Liver (tissue), 9 donors: ENCODE measurements around the gene RIN1. TPM values are rescaled to one million over a fixed set of nuclear protein-coding genes. Genes with fewer than 3 reads are reported as not detected.

Experiments used
- DNase-seq: peaks from one replicate; pipeline ENCODE4 v3.0.0-alpha.2; 2017; ENCODE audit warnings: low spot score
- H3K27ac ChIP-seq, 2 donors: one replicate each; pipeline ENCODE4 v1.7.0; 2013; ENCODE audit warnings: inconsistent platforms in 2 of 2, low read length in 2 of 2, control low read depth in 1 of 2, low read depth in 1 of 2, mild to moderate bottlenecking in 1 of 2
- H3K27me3 ChIP-seq, 4 donors: one replicate each; pipeline versions ENCODE4 v1.6.1 to v1.7.0; 2013; ENCODE audit warnings: low read length in 3 of 4, inconsistent platforms in 1 of 4, mild to moderate bottlenecking in 1 of 4, moderate library complexity in 1 of 4; ENCODE audit not compliant: control insufficient read depth in 4 of 4, insufficient read depth in 4 of 4
- H3K36me3 ChIP-seq, 4 donors: one replicate each; pipeline versions ENCODE4 v1.6.1 to v1.7.0; 2013; ENCODE audit warnings: low read length in 3 of 4, mild to moderate bottlenecking in 3 of 4, low read depth in 1 of 4, moderate library complexity in 1 of 4; ENCODE audit not compliant: control insufficient read depth in 4 of 4, insufficient read depth in 3 of 4
- H3K4me1 ChIP-seq, 4 donors: one replicate each; pipeline versions ENCODE4 v1.6.1 to v1.7.0; 2013; ENCODE audit warnings: low read length in 3 of 4, mild to moderate bottlenecking in 3 of 4, moderate library complexity in 1 of 4; ENCODE audit not compliant: control insufficient read depth in 4 of 4, insufficient read depth in 4 of 4
- H3K4me3 ChIP-seq, 3 donors: one replicate each; pipeline versions ENCODE4 v1.6.1 to v1.7.0; 2013; ENCODE audit warnings: low read length in 3 of 3, control low read depth in 1 of 3, low read depth in 1 of 3, mild to moderate bottlenecking in 1 of 3
- H3K9ac ChIP-seq, 2 donors: one replicate each; pipeline ENCODE4 v1.7.0; 2013; ENCODE audit warnings: low read length in 2 of 2, mild to moderate bottlenecking in 2 of 2, moderate library complexity in 2 of 2, control low read depth in 1 of 2, low read depth in 1 of 2
- H3K9me3 ChIP-seq, 4 donors: one replicate each; pipeline versions ENCODE4 v1.6.1 to v1.7.0; 2013; ENCODE audit warnings: low read length in 3 of 4; ENCODE audit not compliant: control insufficient read depth in 4 of 4
- EGR1 ChIP-seq, 2 donors: IDR thresholded peaks; 2 replicates each; pipeline ENCODE4 v1.6.1; 2016 to 2018; ENCODE audit warnings: antibody characterized with exemption in 2 of 2, low read depth in 2 of 2
- FOXA1 ChIP-seq: IDR thresholded peaks from 2 replicates; pipeline ENCODE4 v1.6.1; 2016; ENCODE audit warnings: antibody characterized with exemption
- FOXA2 ChIP-seq: IDR thresholded peaks from 2 replicates; pipeline ENCODE4 v1.6.1; 2016; ENCODE audit warnings: antibody characterized with exemption
- GABPA ChIP-seq, 2 donors: IDR thresholded peaks in 1 of 2; conservative IDR thresholded peaks in 1 of 2; 2 replicates each; pipeline ENCODE4 v1.6.1; 2016; ENCODE audit warnings: antibody characterized with exemption in 2 of 2, mild to moderate bottlenecking in 1 of 2, moderate library complexity in 1 of 2
- HNF4A ChIP-seq, 2 donors: conservative IDR thresholded peaks; 2 replicates each; pipeline ENCODE4 v1.6.1; 2016; ENCODE audit warnings: antibody characterized with exemption in 2 of 2, mild to moderate bottlenecking in 2 of 2
- RAD21 ChIP-seq, 2 donors: IDR thresholded peaks; 2 replicates each; pipeline ENCODE4 v1.6.1; 2016; ENCODE audit warnings: antibody characterized with exemption in 2 of 2, mild to moderate bottlenecking in 2 of 2
- RXRA ChIP-seq, 2 donors: IDR thresholded peaks; 2 replicates each; pipeline ENCODE4 v1.6.1; 2017 to 2018; ENCODE audit warnings: antibody characterized with exemption in 2 of 2, mild to moderate bottlenecking in 1 of 2
- SP1 ChIP-seq: IDR thresholded peaks from 2 replicates; pipeline ENCODE4 v1.6.1; 2018; ENCODE audit warnings: antibody characterized with exemption, mild to moderate bottlenecking
- WGBS: extraction: QIAGEN DNeasy Blood & Tissue Kit; methylation state at CpG from one replicate; pipeline ENCODE4 v1.1.7; 2013; 5-methylcytosine and 5-hydroxymethylcytosine counted together
- polyA plus RNA-seq, 2 donors: library from polyadenylated mRNA; stranded (reverse) in 1 of 2; unstranded in 1 of 2; fragments of 200-250 nt in 1 of 2; fragments of >200 nt in 1 of 2; fragmentation: Nextera tagmentation in 1 of 2; extraction: Ambion mirVana in 1 of 2; gene quantifications; one replicate each; pipeline versions ENCODE4 v1.2.1 to v1.2.3, GENCODE V29; 2013 to 2015
- total RNA-seq, 2 donors: library from RNA; depleted of rRNA; stranded (reverse); fragments of >200 nt; gene quantifications; one replicate each; pipeline ENCODE4 v1.2.3, GENCODE V29; 2014
- TF ChIP-seq, protein P1 (sequence below): IDR thresholded peaks from 2 replicates; pipeline ENCODE4 v1.6.1; 2016; ENCODE audit warnings: antibody characterized with exemption, mild to moderate bottlenecking
- TF ChIP-seq, protein P2 (sequence below): IDR thresholded peaks from 2 replicates; pipeline ENCODE4 v1.6.1; 2016; ENCODE audit warnings: antibody characterized with exemption
- TF ChIP-seq, protein P3 (sequence below): IDR thresholded peaks from 2 replicates; pipeline ENCODE4 v1.6.1; 2016; ENCODE audit warnings: antibody characterized with exemption
- TF ChIP-seq, protein P4 (sequence below): IDR thresholded peaks from 2 replicates; pipeline ENCODE4 v1.6.1; 2016; ENCODE audit warnings: antibody characterized with exemption
- TF ChIP-seq, protein P5 (sequence below): fragments of 150-350 bp; IDR thresholded peaks from 2 replicates; pipeline ENCODE4 v1.5.1; 2017; ENCODE audit warnings: improper control_type of control experiment, low read depth, low read length; ENCODE audit not compliant: missing input control
- donor health status: healthy.
- donor health status: healthy.
- donor health status: healthy.
- donor health status: healthy.
- donor health status: healthy.

Gene RIN1
- total and polyA plus RNA-seq, 4 donors = 0.11 to 1.1 (median 0.53) TPM

DNA sequence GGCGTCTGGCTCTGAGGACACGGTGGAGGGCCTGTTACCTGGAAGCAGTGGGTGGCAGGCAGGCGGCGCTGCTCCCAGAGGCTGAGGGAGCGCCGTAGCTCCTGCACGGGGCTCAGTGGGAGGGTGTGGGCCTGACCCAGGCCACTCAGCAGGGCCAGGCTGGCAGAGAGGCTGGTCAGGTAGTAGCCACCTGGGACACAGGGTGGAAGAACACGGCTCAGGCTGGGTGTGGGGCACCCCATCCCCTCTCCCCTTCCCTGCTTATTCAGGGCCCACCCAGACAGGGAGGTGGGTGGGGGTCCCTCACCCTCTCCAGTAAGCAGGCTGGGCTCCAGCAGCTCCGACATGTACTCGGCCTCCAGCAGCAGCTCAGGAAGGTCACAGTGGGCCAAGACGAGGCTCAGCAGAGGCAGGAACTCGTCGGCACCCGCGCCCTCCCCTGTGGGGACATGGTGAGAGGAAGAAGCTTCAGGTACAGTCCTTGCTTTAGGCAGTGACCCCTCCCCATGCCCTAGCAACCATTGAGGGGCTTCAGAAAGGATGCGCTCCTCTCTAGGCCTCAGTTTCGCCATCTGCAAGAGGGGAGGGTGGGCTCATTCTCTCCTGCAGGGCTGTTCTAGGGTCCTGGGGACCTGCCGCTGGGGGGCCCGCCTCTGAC, 2.9 kb downstream of the RIN1 start:
- no peaks in the 10 kb centered on the region for H3K9me3 ChIP-seq
- WGBS = 92% methylated on average over 19 of the region's 19 CpGs

DNA sequence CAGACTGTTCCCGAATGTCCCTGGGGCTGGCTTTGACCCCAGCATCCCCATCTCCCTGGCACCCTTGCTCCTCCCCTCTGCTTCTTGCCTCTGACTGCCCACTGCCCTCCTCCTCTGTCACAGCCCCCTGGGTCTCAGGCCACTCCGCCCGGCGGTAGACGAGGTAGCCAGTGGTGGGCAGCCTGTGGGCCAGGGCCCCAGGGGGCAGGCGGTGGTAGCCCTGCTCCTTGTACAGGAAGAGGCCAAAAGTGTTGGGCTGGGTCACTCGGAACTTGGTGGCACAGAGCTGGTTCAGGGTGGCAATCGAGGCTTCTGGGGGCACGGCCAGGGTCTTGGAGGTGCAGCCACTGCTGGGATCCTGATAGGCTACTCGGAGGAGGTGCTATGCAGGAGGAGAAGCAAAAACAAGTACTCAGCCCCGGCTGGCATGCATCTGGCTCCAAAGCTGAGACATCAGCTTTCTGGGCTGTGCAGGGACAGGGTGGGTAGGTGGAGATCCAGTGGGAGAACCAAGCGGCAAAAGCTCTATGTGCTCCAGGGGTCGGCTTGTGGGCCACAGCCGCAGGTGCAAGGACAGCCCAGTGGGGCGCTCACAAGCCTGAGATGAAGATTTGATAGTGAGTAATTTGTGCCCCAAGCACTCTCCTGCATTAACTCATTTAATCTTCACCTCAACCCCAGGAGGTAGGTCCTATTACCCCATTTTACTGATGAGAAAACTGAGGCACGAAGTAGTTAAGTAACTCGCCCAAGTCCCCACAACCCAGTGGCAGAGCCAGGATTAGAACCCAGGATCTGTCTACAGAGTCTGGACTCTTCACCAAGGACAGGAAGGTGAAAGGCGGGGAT, 3.6 kb downstream of the RIN1 start:
- DNase-seq = no peak
- TF ChIP-seq FOXA1 (no peak), RAD21 (IDR thresholded peaks at IDR 0.05) (no peak), HNF4A (conservative IDR thresholded peaks at IDR 0.05) (no peak), SP1 (no peak), FOXA2 (no peak), EGR1 (IDR thresholded peaks at IDR 0.05; ENCODE audit: low read depth in 2 of 2) (no peak), RXRA (IDR thresholded peaks at IDR 0.05) (no peak)
- TF ChIP-seq, protein P1, sequence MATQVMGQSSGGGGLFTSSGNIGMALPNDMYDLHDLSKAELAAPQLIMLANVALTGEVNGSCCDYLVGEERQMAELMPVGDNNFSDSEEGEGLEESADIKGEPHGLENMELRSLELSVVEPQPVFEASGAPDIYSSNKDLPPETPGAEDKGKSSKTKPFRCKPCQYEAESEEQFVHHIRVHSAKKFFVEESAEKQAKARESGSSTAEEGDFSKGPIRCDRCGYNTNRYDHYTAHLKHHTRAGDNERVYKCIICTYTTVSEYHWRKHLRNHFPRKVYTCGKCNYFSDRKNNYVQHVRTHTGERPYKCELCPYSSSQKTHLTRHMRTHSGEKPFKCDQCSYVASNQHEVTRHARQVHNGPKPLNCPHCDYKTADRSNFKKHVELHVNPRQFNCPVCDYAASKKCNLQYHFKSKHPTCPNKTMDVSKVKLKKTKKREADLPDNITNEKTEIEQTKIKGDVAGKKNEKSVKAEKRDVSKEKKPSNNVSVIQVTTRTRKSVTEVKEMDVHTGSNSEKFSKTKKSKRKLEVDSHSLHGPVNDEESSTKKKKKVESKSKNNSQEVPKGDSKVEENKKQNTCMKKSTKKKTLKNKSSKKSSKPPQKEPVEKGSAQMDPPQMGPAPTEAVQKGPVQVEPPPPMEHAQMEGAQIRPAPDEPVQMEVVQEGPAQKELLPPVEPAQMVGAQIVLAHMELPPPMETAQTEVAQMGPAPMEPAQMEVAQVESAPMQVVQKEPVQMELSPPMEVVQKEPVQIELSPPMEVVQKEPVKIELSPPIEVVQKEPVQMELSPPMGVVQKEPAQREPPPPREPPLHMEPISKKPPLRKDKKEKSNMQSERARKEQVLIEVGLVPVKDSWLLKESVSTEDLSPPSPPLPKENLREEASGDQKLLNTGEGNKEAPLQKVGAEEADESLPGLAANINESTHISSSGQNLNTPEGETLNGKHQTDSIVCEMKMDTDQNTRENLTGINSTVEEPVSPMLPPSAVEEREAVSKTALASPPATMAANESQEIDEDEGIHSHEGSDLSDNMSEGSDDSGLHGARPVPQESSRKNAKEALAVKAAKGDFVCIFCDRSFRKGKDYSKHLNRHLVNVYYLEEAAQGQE = no peak
- TF ChIP-seq, protein P2, sequence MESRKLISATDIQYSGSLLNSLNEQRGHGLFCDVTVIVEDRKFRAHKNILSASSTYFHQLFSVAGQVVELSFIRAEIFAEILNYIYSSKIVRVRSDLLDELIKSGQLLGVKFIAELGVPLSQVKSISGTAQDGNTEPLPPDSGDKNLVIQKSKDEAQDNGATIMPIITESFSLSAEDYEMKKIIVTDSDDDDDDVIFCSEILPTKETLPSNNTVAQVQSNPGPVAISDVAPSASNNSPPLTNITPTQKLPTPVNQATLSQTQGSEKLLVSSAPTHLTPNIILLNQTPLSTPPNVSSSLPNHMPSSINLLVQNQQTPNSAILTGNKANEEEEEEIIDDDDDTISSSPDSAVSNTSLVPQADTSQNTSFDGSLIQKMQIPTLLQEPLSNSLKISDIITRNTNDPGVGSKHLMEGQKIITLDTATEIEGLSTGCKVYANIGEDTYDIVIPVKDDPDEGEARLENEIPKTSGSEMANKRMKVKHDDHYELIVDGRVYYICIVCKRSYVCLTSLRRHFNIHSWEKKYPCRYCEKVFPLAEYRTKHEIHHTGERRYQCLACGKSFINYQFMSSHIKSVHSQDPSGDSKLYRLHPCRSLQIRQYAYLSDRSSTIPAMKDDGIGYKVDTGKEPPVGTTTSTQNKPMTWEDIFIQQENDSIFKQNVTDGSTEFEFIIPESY = no peak
- TF ChIP-seq, protein P3, sequence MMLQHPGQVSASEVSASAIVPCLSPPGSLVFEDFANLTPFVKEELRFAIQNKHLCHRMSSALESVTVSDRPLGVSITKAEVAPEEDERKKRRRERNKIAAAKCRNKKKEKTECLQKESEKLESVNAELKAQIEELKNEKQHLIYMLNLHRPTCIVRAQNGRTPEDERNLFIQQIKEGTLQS = no peak
- TF ChIP-seq, protein P4, sequence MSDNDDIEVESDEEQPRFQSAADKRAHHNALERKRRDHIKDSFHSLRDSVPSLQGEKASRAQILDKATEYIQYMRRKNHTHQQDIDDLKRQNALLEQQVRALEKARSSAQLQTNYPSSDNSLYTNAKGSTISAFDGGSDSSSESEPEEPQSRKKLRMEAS = no peak
- TF ChIP-seq, protein P5, sequence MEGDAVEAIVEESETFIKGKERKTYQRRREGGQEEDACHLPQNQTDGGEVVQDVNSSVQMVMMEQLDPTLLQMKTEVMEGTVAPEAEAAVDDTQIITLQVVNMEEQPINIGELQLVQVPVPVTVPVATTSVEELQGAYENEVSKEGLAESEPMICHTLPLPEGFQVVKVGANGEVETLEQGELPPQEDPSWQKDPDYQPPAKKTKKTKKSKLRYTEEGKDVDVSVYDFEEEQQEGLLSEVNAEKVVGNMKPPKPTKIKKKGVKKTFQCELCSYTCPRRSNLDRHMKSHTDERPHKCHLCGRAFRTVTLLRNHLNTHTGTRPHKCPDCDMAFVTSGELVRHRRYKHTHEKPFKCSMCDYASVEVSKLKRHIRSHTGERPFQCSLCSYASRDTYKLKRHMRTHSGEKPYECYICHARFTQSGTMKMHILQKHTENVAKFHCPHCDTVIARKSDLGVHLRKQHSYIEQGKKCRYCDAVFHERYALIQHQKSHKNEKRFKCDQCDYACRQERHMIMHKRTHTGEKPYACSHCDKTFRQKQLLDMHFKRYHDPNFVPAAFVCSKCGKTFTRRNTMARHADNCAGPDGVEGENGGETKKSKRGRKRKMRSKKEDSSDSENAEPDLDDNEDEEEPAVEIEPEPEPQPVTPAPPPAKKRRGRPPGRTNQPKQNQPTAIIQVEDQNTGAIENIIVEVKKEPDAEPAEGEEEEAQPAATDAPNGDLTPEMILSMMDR = no peak
- no peaks in the 10 kb centered on the region for H3K9me3 ChIP-seq

More for the DNA sequence above, 2.9 kb downstream of the RIN1 start:
- no peak for DNase-seq
- Histone ChIP-seq H3K36me3 (peaks cover 0 to 6% (median 1%) of the 10 kb centered on the region in 4 donors), H3K9ac (no peak overlapping the region), H3K27ac (no peak overlapping the region), H3K4me1 (peaks cover 4 to 20% (median 12%) of the 10 kb centered on the region in 4 donors), H3K27me3 (no peaks in the 10 kb centered on the region), H3K4me3 (no peak overlapping the region)
- no peak for TF ChIP-seq GABPA (IDR thresholded peaks at IDR 0.05 in 1 of 2, conservative IDR thresholded peaks at IDR 0.05 in 1 of 2)

More for the DNA sequence above, 3.6 kb downstream of the RIN1 start:
- H3K4me3 ChIP-seq = no peak overlapping the region
- H3K27me3 ChIP-seq = no peaks in the 10 kb centered on the region
- H3K36me3 ChIP-seq = peaks cover 0 to 2% (median under 1%) of the 10 kb centered on the region in 4 donors
- H3K4me1 ChIP-seq = peaks cover 7 to 23% (median 13%) of the 10 kb centered on the region in 4 donors
- H3K27ac ChIP-seq = no peak overlapping the region
- 82% methylated on average over 18 of the region's 18 CpGs for WGBS
- H3K9ac ChIP-seq = no peak overlapping the region
